Stimulated activated naive CD8-positive, alpha-beta T cell treated with anti-CD3 and anti-CD28 coated beads, Interleukin-15, amount 100 ng/mL, for 72 hours (primary cell): ENCODE results near the gene HOOK2.
"Not testable (repeated sequence)": the region's sequence is repeated elsewhere in the genome, so short reads cannot be mapped to it uniquely, and the experiment has no call there.

ENCODE experiments used
- ATAC-seq: fragments of 150-1000 bp; cut with Tn5 transposase; 2 replicates; pipeline ENCODE4 v1.10.0; 2021; ENCODE audit warnings: mild to moderate bottlenecking, moderate library complexity
- DNase-seq, 2 donors: peaks; one replicate each; pipeline ENCODE4 v3.0.0; 2021 to 2022
- H3K27ac Mint-ChIP-seq, 2 donors: one replicate each; pipeline ENCODE4 v1.8.0; 2022; ENCODE audit warnings: mild to moderate bottlenecking in 2 of 2, mixed read lengths in 2 of 2, moderate library complexity in 2 of 2
- H3K27me3 Mint-ChIP-seq: one replicate; pipeline ENCODE4 v1.8.0; 2022; ENCODE audit warnings: mixed read lengths
- H3K4me1 Mint-ChIP-seq: one replicate; pipeline ENCODE4 v1.8.0; 2022; ENCODE audit warnings: mild to moderate bottlenecking, mixed read lengths
- H3K4me3 Mint-ChIP-seq, 2 donors: one replicate each; pipeline ENCODE4 v1.8.0; 2022; ENCODE audit warnings: mild to moderate bottlenecking in 2 of 2, mixed read lengths in 2 of 2, moderate library complexity in 1 of 2
- H3K9me3 Mint-ChIP-seq, 2 donors: one replicate each; pipeline ENCODE4 v1.8.0; 2022; ENCODE audit warnings: mixed read lengths in 2 of 2

Gene HOOK2

GRCh38 chr19:12797607-12798006 lies 22.3 kb upstream of the HOOK2 start:
- H3K9me3 Mint-ChIP-seq, H3K27ac Mint-ChIP-seq, DNase-seq, H3K27me3 Mint-ChIP-seq, ATAC-seq, H3K4me3 Mint-ChIP-seq: not testable (repeated sequence)
- peaks cover 54% of the 10 kb centered on the region for H3K4me1 Mint-ChIP-seq

- Mint-ChIP-seq H3K9me3 (no peaks in the 10 kb centered on the region), H3K4me1 (peaks cover 50% of the 10 kb centered on the region), H3K27ac (peak overlapping the region in 1 of 2 donors; percentile 40), H3K27me3 (no peaks in the 10 kb centered on the region), H3K4me3 (no peak overlapping the region)
- DNase-seq (no peak), ATAC-seq (no peak)
Observed at GRCh38 chr19:12797141-12797587, 21.8 kb upstream of the HOOK2 start.

GRCh38 chr19:12796146-12797071 lies 21.1 kb upstream of the HOOK2 start:
- H3K4me1 Mint-ChIP-seq: peaks cover 47% of the 10 kb centered on the region
- no peaks in the 10 kb centered on the region for H3K27me3 Mint-ChIP-seq
- H3K9me3 Mint-ChIP-seq: no peaks in the 10 kb centered on the region
- peak; percentile 70 to 74 for DNase-seq
- H3K27ac Mint-ChIP-seq: no peak overlapping the region
- no peak for ATAC-seq
- peak overlapping the region; percentile 79 to 91 for H3K4me3 Mint-ChIP-seq

- H3K27ac Mint-ChIP-seq: no peak overlapping the region
- DNase-seq: no peak
- H3K4me3 Mint-ChIP-seq: peak overlapping the region; percentile 90 to 91
- H3K9me3 Mint-ChIP-seq: no peaks in the 10 kb centered on the region
- no peaks in the 10 kb centered on the region for H3K27me3 Mint-ChIP-seq
- no peak for ATAC-seq
- peaks cover 34% of the 10 kb centered on the region for H3K4me1 Mint-ChIP-seq
Observed at GRCh38 chr19:12794971-12795381, 19.6 kb upstream of the HOOK2 start.

GRCh38 chr19:12794196-12794941 lies 19.0 kb upstream of the HOOK2 start:
- H3K27me3 Mint-ChIP-seq: no peaks in the 10 kb centered on the region
- no peaks in the 10 kb centered on the region for H3K9me3 Mint-ChIP-seq
- peaks cover 29% of the 10 kb centered on the region for H3K4me1 Mint-ChIP-seq
- H3K4me3 Mint-ChIP-seq: peak overlapping the region; percentile 90 to 91
- ATAC-seq (no peak), DNase-seq (no peak)
- peak overlapping the region; percentile 97 to 100 for H3K27ac Mint-ChIP-seq

DNA sequence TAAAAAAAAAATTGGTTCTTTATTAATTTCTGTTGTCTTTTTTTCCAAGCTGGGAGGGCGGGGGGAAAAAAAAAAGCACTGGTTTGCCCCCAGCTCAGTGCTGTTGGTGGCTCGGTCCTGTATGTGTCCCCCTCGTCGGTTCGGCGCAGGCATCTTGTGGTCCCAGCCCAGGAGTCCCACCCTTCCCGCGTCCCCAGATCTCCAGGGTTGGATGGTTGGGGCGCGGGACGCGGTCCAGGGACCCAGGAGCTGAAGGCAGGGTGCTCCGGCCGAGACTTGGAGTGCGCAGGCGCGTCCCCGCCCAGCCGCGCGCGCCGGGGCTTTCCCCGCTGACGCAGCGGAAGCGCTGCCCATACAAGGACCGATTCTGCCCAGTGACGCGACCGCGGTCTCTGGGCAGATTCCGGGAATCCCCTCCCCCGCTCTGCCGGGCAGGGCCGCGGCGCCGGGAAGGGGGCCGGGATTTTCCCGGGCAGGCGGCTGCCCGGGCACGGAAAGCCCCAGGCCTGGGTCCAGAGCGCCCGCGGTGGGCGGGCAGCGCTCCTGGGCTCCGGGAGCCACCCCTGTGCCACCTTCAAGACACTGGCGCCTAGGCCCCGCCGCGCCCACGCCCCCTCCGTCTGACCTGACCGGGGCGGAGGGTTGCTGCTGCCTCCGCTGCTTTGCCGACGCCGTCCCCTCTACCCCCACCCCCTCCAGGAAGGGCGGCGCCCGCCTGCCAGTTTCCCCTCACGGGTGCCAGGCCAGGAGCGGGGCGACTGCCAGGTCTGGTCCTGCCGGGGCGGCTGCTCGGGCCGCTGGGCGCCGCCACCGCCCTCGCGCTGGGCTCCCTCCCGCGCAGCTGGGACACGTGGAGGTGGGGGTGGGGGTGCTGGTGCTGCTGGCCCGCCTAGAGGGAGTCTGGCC lies 18.2 kb upstream of the HOOK2 start:
- no peaks in the 10 kb centered on the region for H3K9me3 Mint-ChIP-seq
- peaks cover 37% of the 10 kb centered on the region for H3K4me1 Mint-ChIP-seq
- H3K27ac Mint-ChIP-seq: peak overlapping the region; percentile 98 to 100
- peak; percentile 96 to 97 for DNase-seq
- peak overlapping the region; percentile 90 to 91 for H3K4me3 Mint-ChIP-seq
- peak; percentile 55 for ATAC-seq
- no peaks in the 10 kb centered on the region for H3K27me3 Mint-ChIP-seq

- ATAC-seq (no peak), DNase-seq (no peak)
- peak overlapping the region; percentile 90 to 91 for H3K4me3 Mint-ChIP-seq
- no peaks in the 10 kb centered on the region for H3K27me3 Mint-ChIP-seq
- H3K27ac Mint-ChIP-seq: peak overlapping the region; percentile 98 to 100
- H3K4me1 Mint-ChIP-seq: peaks cover 42% of the 10 kb centered on the region
- H3K9me3 Mint-ChIP-seq: no peaks in the 10 kb centered on the region
Observed at GRCh38 chr19:12792853-12793289, 17.5 kb upstream of the HOOK2 start.

GRCh38 chr19:12792051-12792852 lies 16.9 kb upstream of the HOOK2 start:
- Mint-ChIP-seq H3K27me3 (no peaks in the 10 kb centered on the region), H3K4me3 (peak overlapping the region; percentile 90 to 91), H3K27ac (peak overlapping the region; percentile 98 to 100), H3K4me1 (peaks cover 42% of the 10 kb centered on the region), H3K9me3 (no peaks in the 10 kb centered on the region)
- DNase-seq: peak; percentile 86 to 90
- no peak for ATAC-seq

GRCh38 chr19:12791345-12792050 lies 16.1 kb upstream of the HOOK2 start, which contains the start of gene JUNB:
JUNB (plus strand) TSS chr19:12791486; CDS start chr19:12791772, 286 bp downstream.
- Mint-ChIP-seq H3K27ac (peak within 1 kb of the TSS; percentile 89 to 100), H3K9me3 (no peaks in the 10 kb centered on the region), H3K4me3 (peak within 1 kb of the TSS; percentile 90 to 91), H3K4me1 (peaks cover 40% of the 10 kb centered on the region), H3K27me3 (no peaks in the 10 kb centered on the region)
- ATAC-seq (peak; percentile 49), DNase-seq (peak; percentile 97 to 99)

DNA sequence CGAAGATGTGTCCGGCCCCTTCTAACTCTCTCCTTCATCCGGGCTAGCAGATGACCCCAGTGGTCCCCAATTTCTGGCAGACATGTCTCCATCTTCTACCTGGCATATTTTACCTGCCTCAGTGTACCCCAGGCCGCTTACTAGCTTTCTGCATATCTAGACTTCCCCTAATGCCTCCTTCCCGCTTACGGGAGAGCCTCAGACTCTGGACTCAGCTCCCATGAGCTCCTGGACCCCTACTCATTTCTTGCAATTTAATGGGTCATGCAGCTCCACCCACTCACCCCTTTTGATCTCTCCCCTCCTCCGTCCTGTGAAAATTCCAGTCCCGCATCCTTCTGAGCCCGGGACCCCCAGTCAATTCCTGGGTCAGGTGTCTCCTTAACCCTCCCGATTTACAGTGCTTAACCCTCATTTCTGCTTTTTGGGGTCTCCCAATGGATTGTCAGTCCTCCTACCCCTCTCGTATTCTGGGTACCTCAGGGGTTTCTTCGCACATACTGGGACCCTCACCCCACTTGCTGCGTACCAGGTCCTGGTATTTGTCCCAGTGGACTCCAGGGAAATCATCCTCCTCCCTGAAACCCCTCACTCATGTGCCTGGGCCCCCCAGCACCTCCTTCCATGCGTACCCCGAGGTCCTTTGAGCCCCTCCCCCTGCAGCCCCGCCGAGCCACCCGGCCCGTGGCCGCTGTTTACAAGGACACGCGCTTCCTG lies 15.4 kb upstream of the HOOK2 start:
- ATAC-seq: no peak
- Mint-ChIP-seq H3K27me3 (no peaks in the 10 kb centered on the region), H3K9me3 (no peaks in the 10 kb centered on the region), H3K4me1 (peaks cover 33% of the 10 kb centered on the region), H3K4me3 (peak overlapping the region; percentile 90 to 91), H3K27ac (peak overlapping the region; percentile 89 to 100)
- DNase-seq: no peak

- Mint-ChIP-seq H3K4me3 (peak overlapping the region; percentile 90 to 91), H3K27me3 (no peaks in the 10 kb centered on the region), H3K9me3 (no peaks in the 10 kb centered on the region), H3K4me1 (peaks cover 26% of the 10 kb centered on the region), H3K27ac (peak overlapping the region; percentile 89 to 100)
- ATAC-seq (peak; percentile 64), DNase-seq (peak; percentile 100)
Observed at GRCh38 chr19:12789904-12790619, 14.7 kb upstream of the HOOK2 start.

- ATAC-seq: no peak
- Mint-ChIP-seq H3K27ac (peak overlapping the region; percentile 91 to 97), H3K9me3 (no peaks in the 10 kb centered on the region), H3K27me3 (no peaks in the 10 kb centered on the region), H3K4me1 (peaks cover 18% of the 10 kb centered on the region), H3K4me3 (peak overlapping the region; percentile 95 to 97)
- DNase-seq: no peak
Observed at GRCh38 chr19:12789098-12789903, 13.9 kb upstream of the HOOK2 start.
